Small intestine (tissue), 7 donors: Measurements from ENCODE around the gene PPP1R27. TPM values are rescaled to one million over a fixed set of nuclear protein-coding genes. Genes with fewer than 3 reads are reported as not detected.

Source experiments
- DNase-seq, 2 donors: peaks; one replicate each; pipeline versions ENCODE4 v3.0.0 to v3.0.0-alpha.2; 2013
- FAIRE-seq: peaks from 2 replicates; lab custom pipeline; 2012; peaks lifted over from hg19 to GRCh38; lab: Jason Lieb, UNC
- H3K27ac ChIP-seq, 3 donors: one replicate each; pipeline ENCODE4 v1.5.1; 2013; ENCODE audit warnings: low read length in 2 of 3, mild to moderate bottlenecking in 2 of 3, control low read depth in 1 of 3, inconsistent platforms in 1 of 3, low read depth in 1 of 3, moderate library complexity in 1 of 3
- H3K27me3 ChIP-seq, 3 donors: one replicate each; pipeline ENCODE4 v1.6.1; 2013; ENCODE audit warnings: low read length in 3 of 3, inconsistent platforms in 1 of 3; ENCODE audit not compliant: control insufficient read depth in 3 of 3, insufficient read depth in 3 of 3
- H3K36me3 ChIP-seq, 3 donors: one replicate each; pipeline ENCODE4 v1.6.1; 2013; ENCODE audit warnings: low read length in 3 of 3, inconsistent platforms in 1 of 3, low read depth in 1 of 3, mild to moderate bottlenecking in 1 of 3, moderate library complexity in 1 of 3; ENCODE audit not compliant: control insufficient read depth in 3 of 3, insufficient read depth in 2 of 3
- H3K4me1 ChIP-seq, 3 donors: one replicate each; pipeline ENCODE4 v1.6.1; 2013; ENCODE audit warnings: low read length in 2 of 3, inconsistent platforms in 1 of 3, low read depth in 1 of 3, mild to moderate bottlenecking in 1 of 3, moderate library complexity in 1 of 3; ENCODE audit not compliant: control insufficient read depth in 3 of 3, insufficient read depth in 2 of 3
- H3K4me3 ChIP-seq, 3 donors: one replicate each; pipeline ENCODE4 v1.5.1; 2013; ENCODE audit warnings: low read length in 3 of 3, control low read depth in 1 of 3, inconsistent platforms in 1 of 3, low read depth in 1 of 3, mild to moderate bottlenecking in 1 of 3, moderate library complexity in 1 of 3
- H3K9me3 ChIP-seq, 2 donors: one replicate each; pipeline ENCODE4 v1.6.1; 2013; ENCODE audit warnings: low read depth in 1 of 2, low read length in 1 of 2; ENCODE audit not compliant: control insufficient read depth in 2 of 2, insufficient read depth in 1 of 2
- WGBS, 3 donors: extraction: QIAGEN DNeasy Blood & Tissue Kit; methylation state at CpG; one replicate each; pipeline ENCODE4 v1.1.7; 2013; 5-methylcytosine and 5-hydroxymethylcytosine counted together
- polyA plus RNA-seq, 4 donors: library from polyadenylated mRNA; stranded (reverse) in 3 of 4; unstranded in 1 of 4; fragments of 200-250 nt in 3 of 4; fragments of 120-200 nt in 1 of 4; gene quantifications; one replicate each; pipeline versions ENCODE4 v1.2.1 to v1.2.3, GENCODE V29; 2013
- donor health status: healthy with polysubstance abuse.
- donor health status: control.
- donor health status: control.
- donor health status: Bipolar disorder and iron deficiency.
- donor health status: healthy.

The PPP1R27 gene
- polyA plus RNA-seq, 4 donors, result 0.12 to 2.5 (median 0.49) TPM; not detected in 1

- H3K4me3 ChIP-seq, result no peak overlapping the region
- H3K27me3 ChIP-seq, result no peaks in the 10 kb centered on the region
- peaks cover 26 to 97% (median 49%) of the 10 kb centered on the region in 3 donors for H3K36me3 ChIP-seq
- no peaks in the 10 kb centered on the region for H3K9me3 ChIP-seq
- no peak for DNase-seq
- H3K27ac ChIP-seq, result no peak overlapping the region
- H3K4me1 ChIP-seq, result no peaks in the 10 kb centered on the region
- 93 to 94% (median 94%) methylated on average over 34 to 38 of the region's 38 CpGs for WGBS, 3 donors
- no peak for FAIRE-seq
Observed at GRCh38 chr17:81845881-81846742, 11.3 kb upstream of the PPP1R27 start.

- H3K4me3 ChIP-seq, result no peak overlapping the region
- no peak overlapping the region for H3K27ac ChIP-seq
- FAIRE-seq, result no peak
- no peaks in the 10 kb centered on the region for H3K27me3 ChIP-seq
- no peak for DNase-seq
- H3K36me3 ChIP-seq, result peaks cover 26 to 92% (median 48%) of the 10 kb centered on the region in 3 donors
- no peaks in the 10 kb centered on the region for H3K9me3 ChIP-seq
- no peaks in the 10 kb centered on the region for H3K4me1 ChIP-seq
- WGBS, 3 donors, result 87 to 93% (median 90%) methylated on average over 11 to 13 of the region's 13 CpGs
Observed at GRCh38 chr17:81845361-81845760, 10.5 kb upstream of the PPP1R27 start.

GRCh38 chr17:81844887-81845286 lies 10.0 kb upstream of the PPP1R27 start:
- Histone ChIP-seq H3K9me3 (no peaks in the 10 kb centered on the region), H3K4me1 (no peaks in the 10 kb centered on the region), H3K36me3 (peaks cover 26 to 88% (median 48%) of the 10 kb centered on the region in 3 donors), H3K4me3 (no peak overlapping the region), H3K27me3 (no peaks in the 10 kb centered on the region), H3K27ac (no peak overlapping the region)
- no peak for DNase-seq
- 87 to 88% (median 87%) methylated on average over 13 of the region's 13 CpGs for WGBS, 3 donors
- FAIRE-seq, result no peak

GRCh38 chr17:81844327-81844851 lies 9.5 kb upstream of the PPP1R27 start:
- DNase-seq (no peak), FAIRE-seq (no peak)
- Histone ChIP-seq H3K27ac (no peak overlapping the region), H3K9me3 (no peaks in the 10 kb centered on the region), H3K36me3 (peaks cover 26 to 83% (median 46%) of the 10 kb centered on the region in 3 donors), H3K27me3 (no peaks in the 10 kb centered on the region), H3K4me3 (no peak overlapping the region), H3K4me1 (no peaks in the 10 kb centered on the region)
- 87 to 91% (median 90%) methylated on average over 14 of the region's 14 CpGs for WGBS, 3 donors

GRCh38 chr17:81843713-81844326 lies 9.0 kb upstream of the PPP1R27 start:
- Histone ChIP-seq H3K27ac (no peak overlapping the region), H3K36me3 (peaks cover 25 to 77% (median 46%) of the 10 kb centered on the region in 3 donors), H3K4me3 (no peak overlapping the region), H3K9me3 (no peaks in the 10 kb centered on the region), H3K4me1 (no peaks in the 10 kb centered on the region), H3K27me3 (no peaks in the 10 kb centered on the region)
- WGBS, 3 donors, result 89 to 92% (median 90%) methylated on average over 30 of the region's 30 CpGs
- FAIRE-seq (no peak), DNase-seq (no peak)

- 53 to 70% (median 64%) methylated on average over 20 to 21 of the region's 21 CpGs for WGBS, 3 donors
- H3K4me3 ChIP-seq, result no peak overlapping the region
- peaks cover 23 to 70% (median 43%) of the 10 kb centered on the region in 3 donors for H3K36me3 ChIP-seq
- H3K9me3 ChIP-seq, result no peaks in the 10 kb centered on the region
- FAIRE-seq (no peak), DNase-seq (no peak)
- H3K4me1 ChIP-seq, result no peaks in the 10 kb centered on the region
- no peaks in the 10 kb centered on the region for H3K27me3 ChIP-seq
- no peak overlapping the region for H3K27ac ChIP-seq
Observed at GRCh38 chr17:81842725-81843504, 8.1 kb upstream of the PPP1R27 start.

GRCh38 chr17:81842378-81842724 lies 7.5 kb upstream of the PPP1R27 start:
- DNase-seq, result no peak
- Histone ChIP-seq H3K4me3 (no peak overlapping the region), H3K4me1 (no peaks in the 10 kb centered on the region), H3K36me3 (peaks cover 22 to 64% (median 41%) of the 10 kb centered on the region in 3 donors), H3K27me3 (no peaks in the 10 kb centered on the region), H3K27ac (no peak overlapping the region), H3K9me3 (no peaks in the 10 kb centered on the region)
- WGBS, 3 donors, result 91 to 94% (median 92%) methylated on average over 11 of the region's 11 CpGs
- no peak for FAIRE-seq

- no peaks in the 10 kb centered on the region for H3K4me1 ChIP-seq
- no peaks in the 10 kb centered on the region for H3K9me3 ChIP-seq
- H3K27me3 ChIP-seq, result no peaks in the 10 kb centered on the region
- WGBS, 3 donors, result 40 to 72% (median 55%) methylated on average over 15 of the region's 15 CpGs
- FAIRE-seq, result no peak
- H3K36me3 ChIP-seq, result peaks cover 18 to 59% (median 38%) of the 10 kb centered on the region in 3 donors
- H3K4me3 ChIP-seq, result no peak overlapping the region
- H3K27ac ChIP-seq, result no peak overlapping the region
- no peak for DNase-seq
Observed at GRCh38 chr17:81841866-81842265, 7.0 kb upstream of the PPP1R27 start.
